Peyer's patch (tissue), 4 donors: ENCODE measurements around the gene PODN. TPM values are rescaled to one million over a fixed set of nuclear protein-coding genes. Genes with fewer than 3 reads are reported as not detected.

Source experiments
- DNase-seq, 3 donors: peaks; one replicate each; pipeline ENCODE4 v3.0.0-alpha.2; 2017 to 2019
- H3K27ac ChIP-seq, 4 donors: fragments of 200-600 bp; sonication (generic); one replicate each; pipeline ENCODE4 v1.5.1; 2016 to 2019
- H3K27me3 ChIP-seq, 2 donors: fragments of 200-600 bp; sonication (generic); one replicate each; pipeline ENCODE4 v1.5.1; 2019
- H3K36me3 ChIP-seq, 3 donors: fragments of 200-600 bp; sonication (generic); one replicate each; pipeline ENCODE4 v1.5.1; 2016 to 2019
- H3K4me1 ChIP-seq, 4 donors: fragments of 200-600 bp; sonication (generic); one replicate each; pipeline ENCODE4 v1.5.1; 2016 to 2019
- H3K4me3 ChIP-seq, 4 donors: fragments of 200-600 bp; sonication (generic); 1 replicate in 3 of 4; 2 replicates in 1 of 4; pipeline ENCODE4 v1.5.1; 2016 to 2019; ENCODE audit warnings: mild to moderate bottlenecking in 1 of 4
- H3K9me3 ChIP-seq, 4 donors: fragments of 200-600 bp; sonication (generic); one replicate each; pipeline ENCODE4 v1.5.1; 2016 to 2019; ENCODE audit warnings: mild to moderate bottlenecking in 1 of 4
- CTCF ChIP-seq, 6 experiments: fragments of 450-650 bp in 4 of 6; fragments of 200-600 bp in 2 of 6; sonication (generic) in 1 of 6; IDR thresholded peaks; one replicate each; pipeline ENCODE4 v1.5.1; 2017 to 2019; ENCODE audit warnings: antibody characterized with exemption in 6 of 6, mild to moderate bottlenecking in 3 of 6, moderate library complexity in 1 of 6
- POLR2A ChIP-seq, 2 donors: fragments of 450-650 bp; IDR thresholded peaks; one replicate each; pipeline ENCODE4 v1.5.1; 2017; ENCODE audit warnings: antibody characterized with exemption in 2 of 2, mild to moderate bottlenecking in 2 of 2, moderate library complexity in 2 of 2
- total RNA-seq, 4 donors: library from RNA; depleted of rRNA; stranded (reverse); fragments of >200 nt; gene quantifications; one replicate each; pipeline ENCODE4 v1.1.0, GENCODE V29; 2016

PODN gene
- total RNA-seq, 4 donors from 2014 or later: 7.0 to 32.2 (median 17.0) TPM

- TF ChIP-seq POLR2A (IDR thresholded peaks at IDR 0.05): no peak
- no peak for TF ChIP-seq CTCF (IDR thresholded peaks at IDR 0.05)
- Histone ChIP-seq H3K27ac (no peak overlapping the region), H3K36me3 (no peaks in the 10 kb centered on the region), H3K9me3 (no peaks in the 10 kb centered on the region), H3K27me3 (no peaks in the 10 kb centered on the region), H3K4me1 (peaks cover 0 to 4% (median 0%) of the 10 kb centered on the region in 4 donors), H3K4me3 (no peak overlapping the region)
- no peak for DNase-seq
Observed at GRCh38 chr1:53083636-53084588, 21.9 kb downstream of the PODN start.

GRCh38 chr1:53084589-53084971 is 22.6 kb downstream of the PODN start:
- Histone ChIP-seq H3K36me3 (no peaks in the 10 kb centered on the region), H3K27me3 (no peaks in the 10 kb centered on the region), H3K27ac (no peak overlapping the region), H3K4me3 (no peak overlapping the region), H3K9me3 (no peaks in the 10 kb centered on the region), H3K4me1 (peaks cover 0 to 10% (median 0%) of the 10 kb centered on the region in 4 donors)
- no peak for DNase-seq
- no peak for TF ChIP-seq CTCF (IDR thresholded peaks at IDR 0.05)
- TF ChIP-seq POLR2A (IDR thresholded peaks at IDR 0.05): no peak

GRCh38 chr1:53085405-53085804 is 23.4 kb downstream of the PODN start:
- TF ChIP-seq CTCF (IDR thresholded peaks at IDR 0.05) (no peak), POLR2A (IDR thresholded peaks at IDR 0.05) (no peak)

GRCh38 chr1:53086491-53087070 is 24.6 kb downstream of the PODN start:
- no peak for TF ChIP-seq CTCF (IDR thresholded peaks at IDR 0.05)
- TF ChIP-seq POLR2A (IDR thresholded peaks at IDR 0.05): no peak
- Histone ChIP-seq H3K27me3 (no peaks in the 10 kb centered on the region), H3K4me1 (peaks cover 0 to 21% (median 0%) of the 10 kb centered on the region in 4 donors), H3K27ac (no peak overlapping the region), H3K36me3 (no peaks in the 10 kb centered on the region), H3K4me3 (no peak overlapping the region), H3K9me3 (no peaks in the 10 kb centered on the region)
- DNase-seq: no peak

More at GRCh38 chr1:53085405-53085804, 23.4 kb downstream of the PODN start:
- H3K4me3 ChIP-seq: no peak overlapping the region
- H3K36me3 ChIP-seq: no peaks in the 10 kb centered on the region
- no peak for DNase-seq
- H3K27me3 ChIP-seq: no peaks in the 10 kb centered on the region
- H3K4me1 ChIP-seq: peaks cover 0 to 18% (median 0%) of the 10 kb centered on the region in 4 donors
- H3K27ac ChIP-seq: no peak overlapping the region
- H3K9me3 ChIP-seq: no peaks in the 10 kb centered on the region

- no peak overlapping the region for H3K27ac ChIP-seq
- H3K27me3 ChIP-seq: no peaks in the 10 kb centered on the region
- no peaks in the 10 kb centered on the region for H3K36me3 ChIP-seq
- peaks cover 0 to 21% (median 0%) of the 10 kb centered on the region in 4 donors for H3K4me1 ChIP-seq
- no peaks in the 10 kb centered on the region for H3K9me3 ChIP-seq
- no peak overlapping the region for H3K4me3 ChIP-seq
- TF ChIP-seq POLR2A (IDR thresholded peaks at IDR 0.05) (no peak), CTCF (IDR thresholded peaks at IDR 0.05) (no peak)
- DNase-seq: no peak
Observed at GRCh38 chr1:53087332-53088285, 25.6 kb downstream of the PODN start.
